PC-3 (cell line): Measurements from ENCODE around the gene CD300LB. TPM values are rescaled to one million over a fixed set of nuclear protein-coding genes. Genes with fewer than 3 reads are reported as not detected.

Source experiments
- ATAC-seq: fragments of 200-7000 bp; cut with Tn5 transposase; 2 replicates; pipeline ENCODE4 v1.9.1; 2020; ENCODE audit warnings: mild to moderate bottlenecking, moderate library complexity
- BruUV-seq: library from RNA; stranded (reverse); fragments of 400-500 nt; replicated peaks from 2 replicates; lab custom pipeline; 2021; lab: Mats Ljungman, UMichigan
- CTCF ChIA-PET: fragments of 300-600 bp; sonication (Branson Sonifier 250); formaldehyde crosslinking; loops from one replicate; lab custom pipeline; 2022; ENCODE audit warnings: antibody characterized with exemption; lab: Charles Lee
- POLR2A ChIA-PET: fragments of 300-600 bp; sonication (Branson Sonifier 250); formaldehyde crosslinking; loops from one replicate; lab custom pipeline; 2022; ENCODE audit warnings: antibody characterized with exemption; ENCODE audit not compliant: unreplicated experiment; lab: Charles Lee
- DNase-seq: peaks from one replicate; pipeline ENCODE4 v3.0.0-alpha.2; 2015
- H2AFZ ChIP-seq: fragments of 300-600 bp; sonication (generic); 2 replicates; pipeline ENCODE4 v1.6.0; 2016; ENCODE audit warnings: antibody characterized with exemption, low read length
- H3F3A ChIP-seq: fragments of 300-600 bp; sonication (generic); one replicate; pipeline ENCODE4 v1.6.0; 2017; ENCODE audit warnings: antibody characterized with exemption, low read length, control low read depth, mild to moderate bottlenecking; ENCODE audit not compliant: unreplicated experiment
- H3K27ac ChIP-seq: fragments of 300-600 bp; sonication (generic); 2 replicates; pipeline ENCODE4 v1.5.1; 2016; ENCODE audit warnings: mild to moderate bottlenecking, low read length
- H3K27me3 ChIP-seq: fragments of 300-600 bp; sonication (generic); 2 replicates; pipeline ENCODE4 v1.6.1; 2016; ENCODE audit warnings: low read length, mixed read lengths
- H3K36me3 ChIP-seq: fragments of 300-600 bp; sonication (generic); 2 replicates; pipeline ENCODE4 v1.6.1; 2016; ENCODE audit warnings: low read depth, mixed run types, low read length, mixed read lengths
- H3K4me1 ChIP-seq: fragments of 300-600 bp; sonication (generic); 2 replicates; pipeline ENCODE4 v1.5.1; 2016; ENCODE audit warnings: low read length; ENCODE audit not compliant: insufficient read depth
- H3K4me2 ChIP-seq: fragments of 300-600 bp; sonication (generic); 2 replicates; pipeline ENCODE4 v1.6.0; 2016; ENCODE audit warnings: low read length
- H3K4me3 ChIP-seq: fragments of 300-600 bp; sonication (generic); 2 replicates; pipeline ENCODE4 v1.5.1; 2016; ENCODE audit warnings: mild to moderate bottlenecking, low read length, mixed read lengths
- H3K79me2 ChIP-seq: fragments of 300-600 bp; sonication (generic); 2 replicates; pipeline ENCODE4 v1.6.1; 2017; ENCODE audit warnings: low read length, mixed read lengths
- H3K9ac ChIP-seq: fragments of 300-600 bp; sonication (generic); 2 replicates; pipeline ENCODE4 v1.6.0; 2016; ENCODE audit warnings: mild to moderate bottlenecking, low read length
- H3K9me2 ChIP-seq: fragments of 300-600 bp; sonication (generic); replicated peaks from 2 replicates; pipeline ENCODE4 v1.6.1; 2016; ENCODE audit warnings: mixed run types, low read length, mixed read lengths
- H3K9me3 ChIP-seq: fragments of 300-600 bp; sonication (generic); 2 replicates; pipeline ENCODE4 v1.6.1; 2016; ENCODE audit warnings: low read length, mixed read lengths
- H4K20me1 ChIP-seq: fragments of 300-600 bp; sonication (generic); 2 replicates; pipeline ENCODE4 v1.6.1; 2016; ENCODE audit warnings: low read length, mixed read lengths
- CTCF ChIP-seq: fragments of 300-600 bp; sonication (generic); conservative IDR thresholded peaks from 2 replicates; pipeline ENCODE4 v1.5.1; 2017; ENCODE audit warnings: antibody characterized with exemption, low read depth, mild to moderate bottlenecking, low read length
- EZH2 ChIP-seq: fragments of 300-600 bp; sonication (generic); IDR thresholded peaks from one replicate; pipeline ENCODE4 v1.6.1; 2017; ENCODE audit warnings: antibody characterized with exemption, mild to moderate bottlenecking, low read length; ENCODE audit not compliant: unreplicated experiment
- EZH2phosphoT487 ChIP-seq: fragments of 300-600 bp; sonication (generic); IDR thresholded peaks from 2 replicates; pipeline ENCODE4 v1.6.1; 2018; ENCODE audit warnings: mild to moderate bottlenecking, antibody characterized with exemption, low read length, borderline replicate concordance
- intact Hi-C: fragments of 100-400 bp; cut with micrococcal nuclease; formaldehyde crosslinking; loops from 2 replicates; pipeline ENCODE4 v1.9.0; 2023
- total RNA-seq: library from RNA; depleted of rRNA; stranded (reverse); fragments of >200 nt; gene quantifications from 2 replicates; pipeline ENCODE4 v1.2.3, GENCODE V29; 2014

CD300LB gene
- total RNA-seq, 1 experiment from 2014 or later: not detected

DNA sequence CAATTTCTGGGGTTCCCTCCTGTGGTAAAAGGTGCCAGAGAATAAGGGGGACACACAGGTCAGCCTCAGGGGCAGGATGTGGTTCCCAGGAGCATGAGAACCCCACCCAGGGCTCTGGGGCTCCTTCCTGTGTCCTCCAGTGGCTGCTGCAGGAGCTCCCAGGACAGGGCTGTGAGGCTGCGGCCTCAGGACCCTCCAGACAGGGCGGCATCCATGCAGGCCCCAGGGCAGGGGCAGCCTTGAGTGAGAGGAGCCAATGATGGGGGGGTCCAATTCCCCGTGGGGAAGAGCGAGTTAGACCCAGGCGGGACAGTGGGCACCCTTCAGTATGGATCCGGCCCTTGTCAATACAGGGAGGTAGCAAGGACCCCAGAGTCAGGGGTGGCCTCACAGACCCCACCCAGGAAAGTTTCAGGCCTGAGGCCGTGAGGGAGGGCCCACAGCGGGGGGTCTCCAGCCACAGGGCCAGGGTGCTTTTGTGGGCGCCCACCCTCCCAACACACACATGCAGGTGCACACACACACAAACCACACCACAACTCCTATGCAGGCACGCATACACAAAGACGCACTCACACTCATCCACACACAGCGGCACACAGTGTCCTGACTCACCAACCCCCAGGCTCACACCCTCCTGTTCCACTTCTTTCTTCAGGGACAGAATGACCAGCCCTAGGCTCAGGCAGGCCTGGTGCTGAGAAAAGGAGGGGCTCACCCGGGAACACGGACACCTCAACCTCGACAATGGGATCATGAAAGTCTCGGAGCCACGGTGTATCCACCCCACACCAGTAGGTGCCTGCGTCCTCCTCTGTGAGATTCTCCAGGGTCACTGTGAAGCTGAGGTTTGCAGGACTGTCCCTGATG, 12.9 kb upstream of the CD300LB start:
- no peak overlapping the region for H3K27ac ChIP-seq
- peaks cover 23% of the 10 kb centered on the region for H3K27me3 ChIP-seq
- TF ChIP-seq EZH2 (no peak), EZH2phosphoT487 (no peak), CTCF (no peak)
- intact Hi-C loops: no loop called here
- H3K4me1 ChIP-seq: no peaks in the 10 kb centered on the region
- ATAC-seq (no peak), DNase-seq (no peak)
- H3K4me2 ChIP-seq: no peak overlapping the region
- H3K4me3 ChIP-seq: no peak overlapping the region
- no peak overlapping the region for H3K9ac ChIP-seq
- H3K9me2 ChIP-seq: no peaks in the 10 kb centered on the region
- ChIA-PET CTCF (interaction anchor here (0.6 kb wide), 1 partner anchor 193 kb away, joined by 5 read pairs; the partner anchor contains the start of gene RAB37), POLR2A (no interaction called here)
- no peaks in the 10 kb centered on the region for H4K20me1 ChIP-seq
- H2AFZ ChIP-seq: no peak overlapping the region
- no peaks in the 10 kb centered on the region for H3K79me2 ChIP-seq
- H3F3A ChIP-seq: no peaks in the 10 kb centered on the region
- H3K9me3 ChIP-seq: no peaks in the 10 kb centered on the region
- no peaks in the 10 kb centered on the region for H3K36me3 ChIP-seq
- BruUV-seq: no TSS peak

DNA sequence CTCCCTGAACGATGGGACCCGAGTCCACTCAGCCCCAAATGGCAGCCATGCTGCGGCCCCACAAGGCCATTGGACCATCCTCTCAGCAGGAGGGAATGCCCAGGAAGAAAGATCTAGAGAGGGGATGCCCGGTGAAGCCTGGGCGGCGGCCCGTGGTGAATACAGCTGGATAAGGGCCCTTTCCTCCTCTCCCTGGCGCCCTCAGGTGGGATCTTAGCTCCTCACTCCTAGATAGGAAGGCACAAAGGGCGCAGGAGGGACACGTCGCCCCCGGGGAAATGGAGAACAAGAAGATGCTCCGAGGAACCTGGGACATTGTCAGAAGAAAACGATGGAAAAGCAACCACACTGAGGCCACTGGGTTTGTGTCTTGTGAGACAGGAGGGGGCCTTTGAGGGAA, 12.1 kb upstream of the CD300LB start:
- ATAC-seq: no peak
- CTCF ChIA-PET: interaction anchor here (0.6 kb wide), 1 partner anchor 194 kb away, joined by 5 read pairs; the partner anchor contains the start of gene RAB37

More for the DNA sequence above, 12.1 kb upstream of the CD300LB start:
- intact Hi-C loops: no loop called here
- Histone ChIP-seq H3K4me3 (no peak overlapping the region), H3F3A (no peaks in the 10 kb centered on the region), H2AFZ (no peak overlapping the region), H3K27me3 (peaks cover 30% of the 10 kb centered on the region), H3K9me3 (no peaks in the 10 kb centered on the region), H3K79me2 (no peaks in the 10 kb centered on the region), H3K9me2 (no peaks in the 10 kb centered on the region), H3K4me2 (no peak overlapping the region), H3K36me3 (no peaks in the 10 kb centered on the region), H3K27ac (no peak overlapping the region), H3K4me1 (no peaks in the 10 kb centered on the region), H3K9ac (no peak overlapping the region), H4K20me1 (no peaks in the 10 kb centered on the region)
- POLR2A ChIA-PET: no interaction called here
- no TSS peak for BruUV-seq
- TF ChIP-seq EZH2 (no peak), CTCF (no peak)
- no peak for DNase-seq
